ENCODE measurements around the gene C6orf89.

- no peak for TF ChIP-seq POLR2A (IDR thresholded peaks at IDR 0.05)
- TF ChIP-seq CTCF (IDR thresholded peaks at IDR 0.05) = no peak
- no peak for TF ChIP-seq POLR2AphosphoS5 (IDR thresholded peaks at IDR 0.05)
- no peak for TF ChIP-seq EP300 (IDR thresholded peaks at IDR 0.05)
Measured at GRCh38 chr6:36924131-36924530, 38.4 kb downstream of the C6orf89 start.
